ENCODE results near the gene RBM19. TPM values are rescaled to one million over a fixed set of nuclear protein-coding genes. Genes with fewer than 3 reads are reported as not detected.

Gene RBM19
- total RNA-seq, 1 experiment from 2014 or later, result 35.7 TPM

DNA sequence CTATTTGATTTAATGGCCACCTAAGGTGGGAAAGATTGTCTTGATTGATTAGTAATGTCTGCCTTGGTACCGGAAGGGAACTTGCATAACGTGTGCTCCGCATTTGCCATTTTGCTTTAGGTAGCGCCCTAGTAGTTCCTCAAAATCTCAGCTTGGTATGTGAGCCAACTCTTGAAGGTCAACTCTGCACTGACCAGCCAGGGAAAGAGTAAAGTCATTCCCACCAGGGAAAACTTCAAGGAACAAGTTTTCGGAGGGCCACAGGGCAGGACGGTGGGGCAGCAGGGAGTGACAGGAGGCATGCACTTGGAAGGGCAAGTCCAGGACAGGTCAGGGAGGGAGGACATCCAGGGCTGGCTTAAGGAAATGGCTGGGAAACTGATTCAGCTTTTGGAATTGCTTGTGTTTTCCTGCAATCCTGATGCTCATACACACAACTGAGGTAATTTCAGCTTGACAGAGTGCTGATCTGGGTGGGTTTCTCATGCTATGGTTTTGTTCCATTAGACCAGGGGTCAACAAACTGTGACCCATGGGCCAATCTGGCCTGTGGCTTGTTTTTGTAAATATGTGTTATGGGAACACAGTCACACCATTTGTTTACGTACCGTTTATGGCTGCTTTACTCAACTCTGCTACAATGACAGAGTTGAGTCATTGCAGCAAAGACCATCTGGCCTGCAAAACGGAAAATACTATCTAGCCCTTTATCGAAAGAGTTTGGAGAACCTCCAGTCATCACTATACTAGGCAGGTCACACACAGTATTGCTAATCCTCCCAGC is 184.5 kb downstream of the RBM19 start:
- Mint-ChIP-seq H3K9me3 (ENCODE audit: unreplicated experiment) (no peaks in the 10 kb centered on the region), H3K4me1 (ENCODE audit: low read depth, unreplicated experiment) (no peaks in the 10 kb centered on the region), H3K4me3 (ENCODE audit: unreplicated experiment) (no peak overlapping the region), H3K27ac (ENCODE audit: unreplicated experiment) (no peak overlapping the region), H3K27me3 (ENCODE audit: insufficient read depth, unreplicated experiment) (no peaks in the 10 kb centered on the region), H3K36me3 (ENCODE audit: insufficient read depth, unreplicated experiment) (no peaks in the 10 kb centered on the region)
- ChIA-PET POLR2A (no interaction called here), CTCF (no interaction called here)
- Histone ChIP-seq H3K9me3 (no peaks in the 10 kb centered on the region; the same call in 1 of the 2 replicates), H3K4me3 (ENCODE audit: low read depth, low read length) (no peak overlapping the region), H3K27me3 (replicated peaks; ENCODE audit: control insufficient read depth, insufficient read depth, low read length) (no peaks in the 10 kb centered on the region), H3K4me1 (no peaks in the 10 kb centered on the region), H3K36me3 (ENCODE audit: control insufficient read depth, insufficient read depth, low read length) (no peaks in the 10 kb centered on the region)
- TF ChIP-seq, protein P1, sequence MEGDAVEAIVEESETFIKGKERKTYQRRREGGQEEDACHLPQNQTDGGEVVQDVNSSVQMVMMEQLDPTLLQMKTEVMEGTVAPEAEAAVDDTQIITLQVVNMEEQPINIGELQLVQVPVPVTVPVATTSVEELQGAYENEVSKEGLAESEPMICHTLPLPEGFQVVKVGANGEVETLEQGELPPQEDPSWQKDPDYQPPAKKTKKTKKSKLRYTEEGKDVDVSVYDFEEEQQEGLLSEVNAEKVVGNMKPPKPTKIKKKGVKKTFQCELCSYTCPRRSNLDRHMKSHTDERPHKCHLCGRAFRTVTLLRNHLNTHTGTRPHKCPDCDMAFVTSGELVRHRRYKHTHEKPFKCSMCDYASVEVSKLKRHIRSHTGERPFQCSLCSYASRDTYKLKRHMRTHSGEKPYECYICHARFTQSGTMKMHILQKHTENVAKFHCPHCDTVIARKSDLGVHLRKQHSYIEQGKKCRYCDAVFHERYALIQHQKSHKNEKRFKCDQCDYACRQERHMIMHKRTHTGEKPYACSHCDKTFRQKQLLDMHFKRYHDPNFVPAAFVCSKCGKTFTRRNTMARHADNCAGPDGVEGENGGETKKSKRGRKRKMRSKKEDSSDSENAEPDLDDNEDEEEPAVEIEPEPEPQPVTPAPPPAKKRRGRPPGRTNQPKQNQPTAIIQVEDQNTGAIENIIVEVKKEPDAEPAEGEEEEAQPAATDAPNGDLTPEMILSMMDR (IDR thresholded peaks at IDR 0.05; ENCODE audit: insufficient read depth in 1 of 2, low read depth in 1 of 2, low read length in 1 of 2, severe bottlenecking in 1 of 2, unreplicated experiment in 1 of 2), result no peak
- BruUV-seq (replicated peaks), result no TSS peak
- DNase-seq, result no peak
- intact Hi-C loops (cut with micrococcal nuclease; ENCODE audit: unreplicated experiment), result no loop called here

DNA sequence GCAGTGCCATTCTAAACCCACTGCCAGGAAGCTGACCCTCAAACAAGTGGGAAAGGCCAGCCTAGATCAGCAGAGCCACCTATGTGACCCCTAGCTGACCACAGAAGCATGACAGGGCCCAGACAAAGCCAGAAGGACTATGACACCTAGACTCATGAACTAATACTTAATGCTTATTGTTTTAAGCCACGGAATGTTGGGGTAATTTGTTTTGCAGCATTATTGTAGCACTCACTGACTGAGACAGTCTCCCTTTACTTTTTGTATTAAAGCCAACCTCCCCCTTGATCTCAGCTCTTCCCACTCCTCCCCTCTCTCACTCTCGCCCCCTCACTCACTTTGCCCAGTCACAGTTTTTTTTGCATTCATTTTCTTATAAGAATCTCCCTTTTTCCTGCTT is 186.4 kb downstream of the RBM19 start:
- Mint-ChIP-seq H3K36me3 (ENCODE audit: insufficient read depth, unreplicated experiment) (no peaks in the 10 kb centered on the region), H3K9me3 (ENCODE audit: unreplicated experiment) (no peaks in the 10 kb centered on the region), H3K4me1 (ENCODE audit: low read depth, unreplicated experiment) (no peaks in the 10 kb centered on the region), H3K27me3 (ENCODE audit: insufficient read depth, unreplicated experiment) (no peaks in the 10 kb centered on the region), H3K4me3 (ENCODE audit: unreplicated experiment) (no peak overlapping the region), H3K27ac (ENCODE audit: unreplicated experiment) (no peak overlapping the region)
- no TSS peak for BruUV-seq (replicated peaks)
- no peak for DNase-seq
- H3K27me3 ChIP-seq (replicated peaks; ENCODE audit: control insufficient read depth, insufficient read depth, low read length), result no peaks in the 10 kb centered on the region
- ChIA-PET POLR2A (no interaction called here), CTCF (no interaction called here)
- H3K4me3 ChIP-seq (ENCODE audit: low read depth, low read length), result no peak overlapping the region
- TF ChIP-seq, protein P1 (IDR thresholded peaks at IDR 0.05; ENCODE audit: insufficient read depth in 1 of 2, low read depth in 1 of 2, low read length in 1 of 2, severe bottlenecking in 1 of 2, unreplicated experiment in 1 of 2), result no peak
- intact Hi-C loops (cut with micrococcal nuclease; ENCODE audit: unreplicated experiment), result no loop called here
- H3K4me1 ChIP-seq, result no peaks in the 10 kb centered on the region
- H3K36me3 ChIP-seq (ENCODE audit: control insufficient read depth, insufficient read depth, low read length), result no peaks in the 10 kb centered on the region
- H3K9me3 ChIP-seq, result no peaks in the 10 kb centered on the region

DNA sequence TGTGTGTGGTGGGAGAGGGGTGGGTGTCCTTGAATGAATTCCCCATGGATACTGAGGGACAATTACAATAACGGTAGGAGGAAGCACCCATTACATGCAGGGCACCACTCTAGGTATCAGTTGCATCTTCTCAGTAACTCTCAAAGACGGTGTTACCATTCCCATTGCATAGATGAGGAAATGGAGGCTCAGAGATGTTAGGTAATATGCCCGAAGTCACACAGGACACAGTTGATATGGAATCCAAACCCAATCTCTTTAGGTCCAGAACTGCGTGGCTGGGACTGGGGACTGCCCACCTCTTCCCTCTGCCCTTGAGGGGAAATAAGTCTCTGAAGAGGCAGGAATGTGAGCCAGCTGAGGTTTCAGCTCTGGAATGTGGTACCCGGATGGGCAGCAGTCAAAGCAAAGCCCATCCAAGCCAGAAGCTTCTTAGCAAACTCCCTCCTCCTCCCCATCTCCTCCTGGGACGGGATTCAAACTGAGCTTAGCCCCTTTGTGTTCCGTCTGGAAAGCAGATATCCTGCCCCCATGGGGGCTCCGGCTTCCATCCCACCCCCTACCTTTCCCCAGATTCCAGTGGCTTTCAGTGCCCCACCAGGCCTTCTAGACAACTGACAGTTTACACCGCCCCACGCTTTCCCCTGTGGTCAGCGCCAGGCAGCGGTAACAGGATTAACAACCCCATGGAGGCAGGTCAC is 187.5 kb downstream of the RBM19 start:
- POLR2A ChIA-PET, result no interaction called here
- Mint-ChIP-seq H3K27ac (ENCODE audit: unreplicated experiment) (no peak overlapping the region), H3K27me3 (ENCODE audit: insufficient read depth, unreplicated experiment) (no peaks in the 10 kb centered on the region), H3K4me1 (ENCODE audit: low read depth, unreplicated experiment) (no peaks in the 10 kb centered on the region), H3K36me3 (ENCODE audit: insufficient read depth, unreplicated experiment) (no peaks in the 10 kb centered on the region), H3K4me3 (ENCODE audit: unreplicated experiment) (no peak overlapping the region), H3K9me3 (ENCODE audit: unreplicated experiment) (no peaks in the 10 kb centered on the region)
- intact Hi-C loops (cut with micrococcal nuclease; ENCODE audit: unreplicated experiment), result no loop called here
- CTCF ChIA-PET, result no interaction called here
- no TSS peak for BruUV-seq (replicated peaks)
- H3K27me3 ChIP-seq (replicated peaks; ENCODE audit: control insufficient read depth, insufficient read depth, low read length), result no peaks in the 10 kb centered on the region
- no peaks in the 10 kb centered on the region for H3K9me3 ChIP-seq
- H3K36me3 ChIP-seq (ENCODE audit: control insufficient read depth, insufficient read depth, low read length), result no peaks in the 10 kb centered on the region
- DNase-seq, result no peak
- TF ChIP-seq, protein P1 (IDR thresholded peaks at IDR 0.05; ENCODE audit: insufficient read depth in 1 of 2, low read depth in 1 of 2, low read length in 1 of 2, severe bottlenecking in 1 of 2, unreplicated experiment in 1 of 2), result no peak
- H3K4me3 ChIP-seq (ENCODE audit: low read depth, low read length), result no peak overlapping the region
- H3K4me1 ChIP-seq, result no peaks in the 10 kb centered on the region

All from Caco-2 (cell line).